SK-N-SH treated with all-trans-retinoic acid at 6 μM for 48 hours (cell line): ENCODE measurements around the gene ATXN10.

Source experiments
- ATAC-seq: fragments of 200-7000 bp; cut with Tn5 transposase; 3 replicates; pipeline ENCODE4 v1.9.1; 2020; ENCODE audit warnings: mild to moderate bottlenecking, moderate library complexity
- ARNTL ChIP-seq: fragments of 450-650 bp; formaldehyde crosslinking; IDR thresholded peaks from 2 replicates; pipeline ENCODE4 v1.5.0; 2020; ENCODE audit warnings: low read depth, mild to moderate bottlenecking, moderate library complexity, borderline replicate concordance
- CREB5 ChIP-seq: fragments of 250-450 bp; sonication (Bioruptor Pico); IDR thresholded peaks from 2 replicates; pipeline ENCODE4 v1.5.1; 2020; ENCODE audit warnings: low read depth, mild to moderate bottlenecking, moderate library complexity
- CSDC2 ChIP-seq: fragments of 250-450 bp; sonication (Bioruptor Pico); IDR thresholded peaks from 2 replicates; pipeline ENCODE4 v1.5.0; 2020; ENCODE audit warnings: mild to moderate bottlenecking, moderate library complexity
- CSRNP3 ChIP-seq: fragments of 250-450 bp; sonication (Bioruptor Pico); IDR thresholded peaks from 2 replicates; pipeline ENCODE4 v1.5.1; 2021; ENCODE audit warnings: mild to moderate bottlenecking, moderate library complexity
- GLIS3 ChIP-seq: fragments of 250-450 bp; sonication (Bioruptor Pico); IDR thresholded peaks from 2 replicates; pipeline ENCODE4 v1.5.0; 2020; ENCODE audit warnings: mild to moderate bottlenecking, moderate library complexity
- ISL1 ChIP-seq: fragments of 250-450 bp; sonication (Bioruptor Pico); IDR thresholded peaks from 2 replicates; pipeline ENCODE4 v2.1.2; 2022; ENCODE audit warnings: mild to moderate bottlenecking, moderate library complexity
- OSR1 ChIP-seq: fragments of 250-450 bp; sonication (Bioruptor Pico); IDR thresholded peaks from 2 replicates; pipeline ENCODE4 v1.8.0; 2022; ENCODE audit warnings: moderate library complexity, mild to moderate bottlenecking, inconsistent platforms
- PPARA ChIP-seq: fragments of 250-450 bp; sonication (Bioruptor Pico); IDR thresholded peaks from 2 replicates; pipeline ENCODE4 v1.5.0; 2020; ENCODE audit warnings: mild to moderate bottlenecking, borderline replicate concordance
- RARB ChIP-seq: fragments of 250-450 bp; sonication (Bioruptor Pico); IDR thresholded peaks from 2 replicates; pipeline ENCODE4 v1.8.0; 2021; ENCODE audit warnings: mild to moderate bottlenecking, moderate library complexity
- SNAI2 ChIP-seq: fragments of 250-450 bp; sonication (Bioruptor Pico); IDR thresholded peaks from 2 replicates; pipeline ENCODE4 v1.5.0; 2020; ENCODE audit warnings: mild to moderate bottlenecking, moderate library complexity
- TCF4 ChIP-seq: fragments of 250-450 bp; sonication (Bioruptor Pico); IDR thresholded peaks from 2 replicates; pipeline ENCODE4 v1.8.0; 2021; ENCODE audit warnings: mild to moderate bottlenecking, moderate library complexity, borderline replicate concordance
- TOX ChIP-seq: fragments of 250-450 bp; sonication (Bioruptor Pico); IDR thresholded peaks from 2 replicates; pipeline ENCODE4 v1.8.0; 2021; ENCODE audit warnings: mild to moderate bottlenecking, moderate library complexity, borderline replicate concordance
- TSHZ2 ChIP-seq: fragments of 250-450 bp; sonication (Bioruptor Pico); IDR thresholded peaks from 2 replicates; pipeline ENCODE4 v1.5.0; 2020; ENCODE audit warnings: mild to moderate bottlenecking, moderate library complexity
- ZC3H10 ChIP-seq: fragments of 250-450 bp; sonication (Bioruptor Pico); IDR thresholded peaks from 2 replicates; pipeline ENCODE4 v1.5.1; 2021; ENCODE audit warnings: mild to moderate bottlenecking, moderate library complexity
- ZFP3 ChIP-seq: fragments of 250-450 bp; sonication (Bioruptor Pico); IDR thresholded peaks from 2 replicates; pipeline ENCODE4 v1.5.0; 2020; ENCODE audit warnings: mild to moderate bottlenecking, moderate library complexity
- ZFP30 ChIP-seq: fragments of 450-650 bp; formaldehyde crosslinking; IDR thresholded peaks from 2 replicates; pipeline ENCODE4 v1.5.0; 2022; ENCODE audit warnings: mild to moderate bottlenecking, moderate library complexity
- ZNF565 ChIP-seq: fragments of 450-650 bp; formaldehyde crosslinking; conservative IDR thresholded peaks from 2 replicates; pipeline ENCODE4 v1.5.0; 2020; ENCODE audit warnings: low read depth, mild to moderate bottlenecking, moderate library complexity
- ZNF70 ChIP-seq: fragments of 450-650 bp; formaldehyde crosslinking; IDR thresholded peaks from 2 replicates; pipeline ENCODE4 v1.5.0; 2020; ENCODE audit warnings: mild to moderate bottlenecking, moderate library complexity
- ZNF8 ChIP-seq: fragments of 450-650 bp; formaldehyde crosslinking; IDR thresholded peaks from 2 replicates; pipeline ENCODE4 v1.5.0; 2020; ENCODE audit warnings: mild to moderate bottlenecking, moderate library complexity
- TF ChIP-seq, protein P1 (sequence below): fragments of 250-450 bp; sonication (Bioruptor Pico); IDR thresholded peaks from 2 replicates; pipeline ENCODE4 v1.8.0; 2020; ENCODE audit warnings: mild to moderate bottlenecking, moderate library complexity, borderline replicate concordance
- TF ChIP-seq, protein P2 (sequence below): fragments of 250-450 bp; sonication (Bioruptor Pico); IDR thresholded peaks from 2 replicates; pipeline ENCODE4 v1.8.0; 2021; ENCODE audit warnings: low read depth, mild to moderate bottlenecking, moderate library complexity, borderline replicate concordance

ATXN10 gene

DNA sequence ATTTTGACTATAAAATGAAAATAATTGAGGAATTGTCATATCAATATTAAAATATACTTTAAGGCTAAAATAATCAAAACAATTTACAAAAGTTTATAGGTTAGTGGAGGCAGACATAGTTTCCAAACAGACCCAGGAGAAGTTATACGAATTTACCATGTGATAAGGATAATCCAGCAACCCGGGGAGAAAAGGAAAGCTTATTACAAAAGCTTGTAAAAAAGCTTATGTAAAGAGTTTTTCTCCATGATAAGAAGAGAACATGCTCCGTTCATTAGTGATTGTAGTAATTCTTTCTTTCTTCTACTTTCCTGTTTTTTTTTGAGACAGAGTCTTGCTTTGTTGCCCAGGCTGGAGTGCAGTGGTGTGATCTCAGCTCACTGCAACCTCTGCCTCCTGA, 79.0 kb downstream of the ATXN10 start:
- ATAC-seq, result no peak
- TF ChIP-seq CSDC2 (CRISPR knock-in tag) (no peak), ZNF565 (CRISPR knock-in tag) (no peak), ZNF70 (CRISPR knock-in tag) (no peak), ISL1 (CRISPR knock-in tag) (no peak), TOX (CRISPR knock-in tag) (no peak), TSHZ2 (CRISPR knock-in tag) (no peak), ZNF8 (no peak), PPARA (CRISPR knock-in tag) (no peak), CREB5 (CRISPR knock-in tag) (no peak), ZFP3 (CRISPR knock-in tag) (no peak), TCF4 (CRISPR knock-in tag) (no peak), GLIS3 (CRISPR knock-in tag) (no peak), OSR1 (CRISPR knock-in tag) (no peak), ZFP30 (CRISPR knock-in tag) (no peak), CSRNP3 (no peak), ZC3H10 (CRISPR knock-in tag) (no peak), RARB (CRISPR knock-in tag) (no peak)
- TF ChIP-seq, protein P1, sequence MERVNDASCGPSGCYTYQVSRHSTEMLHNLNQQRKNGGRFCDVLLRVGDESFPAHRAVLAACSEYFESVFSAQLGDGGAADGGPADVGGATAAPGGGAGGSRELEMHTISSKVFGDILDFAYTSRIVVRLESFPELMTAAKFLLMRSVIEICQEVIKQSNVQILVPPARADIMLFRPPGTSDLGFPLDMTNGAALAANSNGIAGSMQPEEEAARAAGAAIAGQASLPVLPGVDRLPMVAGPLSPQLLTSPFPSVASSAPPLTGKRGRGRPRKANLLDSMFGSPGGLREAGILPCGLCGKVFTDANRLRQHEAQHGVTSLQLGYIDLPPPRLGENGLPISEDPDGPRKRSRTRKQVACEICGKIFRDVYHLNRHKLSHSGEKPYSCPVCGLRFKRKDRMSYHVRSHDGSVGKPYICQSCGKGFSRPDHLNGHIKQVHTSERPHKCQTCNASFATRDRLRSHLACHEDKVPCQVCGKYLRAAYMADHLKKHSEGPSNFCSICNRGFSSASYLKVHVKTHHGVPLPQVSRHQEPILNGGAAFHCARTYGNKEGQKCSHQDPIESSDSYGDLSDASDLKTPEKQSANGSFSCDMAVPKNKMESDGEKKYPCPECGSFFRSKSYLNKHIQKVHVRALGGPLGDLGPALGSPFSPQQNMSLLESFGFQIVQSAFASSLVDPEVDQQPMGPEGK, result no peak
- TF ChIP-seq, protein P2, sequence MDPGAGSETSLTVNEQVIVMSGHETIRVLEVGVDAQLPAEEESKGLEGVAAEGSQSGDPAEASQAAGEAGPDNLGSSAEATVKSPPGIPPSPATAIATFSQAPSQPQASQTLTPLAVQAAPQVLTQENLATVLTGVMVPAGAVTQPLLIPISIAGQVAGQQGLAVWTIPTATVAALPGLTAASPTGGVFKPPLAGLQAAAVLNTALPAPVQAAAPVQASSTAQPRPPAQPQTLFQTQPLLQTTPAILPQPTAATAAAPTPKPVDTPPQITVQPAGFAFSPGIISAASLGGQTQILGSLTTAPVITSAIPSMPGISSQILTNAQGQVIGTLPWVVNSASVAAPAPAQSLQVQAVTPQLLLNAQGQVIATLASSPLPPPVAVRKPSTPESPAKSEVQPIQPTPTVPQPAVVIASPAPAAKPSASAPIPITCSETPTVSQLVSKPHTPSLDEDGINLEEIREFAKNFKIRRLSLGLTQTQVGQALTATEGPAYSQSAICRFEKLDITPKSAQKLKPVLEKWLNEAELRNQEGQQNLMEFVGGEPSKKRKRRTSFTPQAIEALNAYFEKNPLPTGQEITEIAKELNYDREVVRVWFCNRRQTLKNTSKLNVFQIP (CRISPR knock-in tag), result no peak

DNA sequence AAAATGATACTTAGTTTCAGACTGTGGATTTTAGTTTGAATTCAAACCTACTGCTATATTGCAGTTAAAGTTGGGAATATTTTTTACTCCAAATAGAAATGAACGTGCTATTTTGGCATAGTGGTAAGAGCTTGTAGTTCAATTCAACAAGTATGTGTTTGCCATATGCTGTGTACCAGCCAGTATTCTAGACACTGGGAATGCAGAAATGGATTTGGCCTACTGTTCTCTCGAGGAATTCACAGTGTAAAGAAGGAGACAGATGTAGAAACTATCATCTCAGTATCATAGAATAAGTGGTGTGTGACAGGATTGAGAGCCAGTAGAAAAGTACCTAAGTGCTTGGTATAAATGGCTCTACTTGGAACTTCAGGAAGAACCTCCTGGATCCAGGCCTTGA, 80.4 kb downstream of the ATXN10 start:
- TF ChIP-seq ZC3H10 (CRISPR knock-in tag), result no peak
- no peak for TF ChIP-seq SNAI2 (CRISPR knock-in tag)
- TF ChIP-seq ZNF8, result no peak
- no peak for TF ChIP-seq ZNF565 (CRISPR knock-in tag)
- TF ChIP-seq GLIS3 (CRISPR knock-in tag), result no peak
- TF ChIP-seq, all 23 proteins: peak for 0
- ATAC-seq, result no peak

DNA sequence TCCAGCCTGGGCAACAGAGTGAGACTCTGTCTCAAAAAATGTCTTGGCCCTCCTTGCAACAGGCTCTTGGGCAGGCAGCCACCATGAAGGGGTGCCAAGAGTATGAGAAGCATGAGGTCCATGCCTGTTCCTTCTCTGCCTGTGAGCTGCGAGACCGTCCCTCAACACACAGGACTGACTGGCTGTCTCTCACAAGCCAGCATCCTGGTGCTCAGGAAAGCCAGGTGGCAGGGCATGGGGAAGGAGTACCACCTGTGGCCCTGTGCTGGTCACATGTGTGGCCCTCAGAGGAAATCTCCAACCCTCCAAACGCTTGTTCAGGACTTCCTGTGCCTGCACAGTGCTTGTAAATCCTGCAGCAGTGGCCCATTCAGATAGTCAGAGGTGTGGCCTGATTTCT, 83.2 kb downstream of the ATXN10 start:
- ATAC-seq, result no peak
- TF ChIP-seq ARNTL (CRISPR knock-in tag) (no peak), ZNF8 (no peak), RARB (CRISPR knock-in tag) (no peak), ISL1 (CRISPR knock-in tag) (no peak), ZFP3 (CRISPR knock-in tag) (no peak), CREB5 (CRISPR knock-in tag) (no peak), ZC3H10 (CRISPR knock-in tag) (no peak), TCF4 (CRISPR knock-in tag) (no peak), ZNF565 (CRISPR knock-in tag) (no peak), GLIS3 (CRISPR knock-in tag) (no peak), ZNF70 (CRISPR knock-in tag) (no peak), ZFP30 (CRISPR knock-in tag) (no peak), TSHZ2 (CRISPR knock-in tag) (no peak), TOX (CRISPR knock-in tag) (no peak)
- TF ChIP-seq, protein P2 (CRISPR knock-in tag), result no peak
